WI38 (cell line): ENCODE results near the gene GPN2.

ENCODE experiments used
- H3K4me3 ChIP-seq: 2 replicates; pipeline ENCODE4 v1.5.1; 2011; ENCODE audit warnings: low read depth, mild to moderate bottlenecking, control low read depth, low read length
- TF ChIP-seq, protein P1 (sequence below): IDR thresholded peaks from 2 replicates; pipeline ENCODE4 v1.5.1; 2012; ENCODE audit warnings: low read depth, mild to moderate bottlenecking, control low read depth, low read length

Gene GPN2

DNA sequence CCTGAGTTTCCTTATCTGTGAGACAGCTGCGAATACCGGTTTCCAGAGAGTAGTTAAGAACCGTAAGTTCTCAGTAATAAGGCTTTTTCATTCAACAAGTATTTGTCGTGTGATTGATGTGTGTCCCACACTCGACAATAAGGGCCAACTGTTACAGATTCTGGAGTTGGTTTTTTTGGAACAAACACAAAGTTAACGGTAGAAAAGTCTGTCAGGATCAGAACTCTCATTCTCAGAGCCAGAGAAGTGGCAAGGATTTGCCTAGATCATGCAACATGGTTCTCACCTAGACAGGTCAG is 32.3 kb upstream of the GPN2 start:
- TF ChIP-seq, protein P1, sequence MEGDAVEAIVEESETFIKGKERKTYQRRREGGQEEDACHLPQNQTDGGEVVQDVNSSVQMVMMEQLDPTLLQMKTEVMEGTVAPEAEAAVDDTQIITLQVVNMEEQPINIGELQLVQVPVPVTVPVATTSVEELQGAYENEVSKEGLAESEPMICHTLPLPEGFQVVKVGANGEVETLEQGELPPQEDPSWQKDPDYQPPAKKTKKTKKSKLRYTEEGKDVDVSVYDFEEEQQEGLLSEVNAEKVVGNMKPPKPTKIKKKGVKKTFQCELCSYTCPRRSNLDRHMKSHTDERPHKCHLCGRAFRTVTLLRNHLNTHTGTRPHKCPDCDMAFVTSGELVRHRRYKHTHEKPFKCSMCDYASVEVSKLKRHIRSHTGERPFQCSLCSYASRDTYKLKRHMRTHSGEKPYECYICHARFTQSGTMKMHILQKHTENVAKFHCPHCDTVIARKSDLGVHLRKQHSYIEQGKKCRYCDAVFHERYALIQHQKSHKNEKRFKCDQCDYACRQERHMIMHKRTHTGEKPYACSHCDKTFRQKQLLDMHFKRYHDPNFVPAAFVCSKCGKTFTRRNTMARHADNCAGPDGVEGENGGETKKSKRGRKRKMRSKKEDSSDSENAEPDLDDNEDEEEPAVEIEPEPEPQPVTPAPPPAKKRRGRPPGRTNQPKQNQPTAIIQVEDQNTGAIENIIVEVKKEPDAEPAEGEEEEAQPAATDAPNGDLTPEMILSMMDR = no peak
- peak overlapping the region; percentile 76 for H3K4me3 ChIP-seq

DNA sequence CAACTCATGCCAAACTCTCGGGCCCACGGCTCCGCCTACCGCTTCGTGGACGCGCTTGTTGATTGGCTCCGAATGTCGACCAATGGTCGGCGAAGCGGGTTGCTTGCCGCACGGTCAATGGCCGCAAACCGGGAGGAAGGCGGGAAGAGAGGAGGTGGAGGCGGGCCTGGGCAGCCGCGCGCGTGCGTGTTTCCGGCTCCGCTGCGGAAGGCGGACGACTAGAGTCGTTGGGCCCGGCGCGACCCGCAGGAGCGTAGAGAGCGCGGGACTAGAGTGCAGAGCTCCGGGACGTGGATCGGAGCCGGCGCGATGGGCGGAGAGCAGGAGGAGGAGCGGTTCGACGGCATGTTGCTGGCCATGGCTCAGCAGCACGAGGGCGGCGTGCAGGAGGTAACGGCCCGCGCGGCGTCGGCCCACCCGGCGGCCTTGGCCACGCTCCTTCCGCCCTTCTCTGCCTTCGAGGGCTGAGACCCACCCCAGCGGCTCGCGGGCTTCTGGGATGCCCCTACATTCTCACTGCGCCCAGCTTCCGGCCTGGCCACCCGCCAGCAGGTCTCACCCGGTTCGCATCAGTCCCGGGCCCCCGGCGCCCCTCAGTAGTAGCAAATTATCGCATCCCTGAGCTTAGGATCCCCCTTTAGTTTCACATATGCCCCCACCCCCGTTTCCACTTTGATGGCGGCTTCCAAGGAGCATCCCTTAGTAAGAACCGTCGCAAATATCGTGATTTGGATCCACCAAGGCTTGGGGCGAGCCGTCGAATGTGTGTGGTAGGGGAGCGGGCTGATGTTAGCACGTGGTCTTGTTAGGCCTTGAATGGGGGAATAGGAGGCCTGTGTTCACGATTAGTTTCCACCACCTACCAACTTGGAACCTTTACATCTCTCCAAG is 31.7 kb upstream of the GPN2 start, which contains the start of gene NUDC:
NUDC (plus strand) TSS at position 204 of the 891 bp plus-strand sequence; CDS start at position 310, 106 bp downstream.
- H3K4me3 ChIP-seq = peak within 1 kb of the TSS; percentile 76
- TF ChIP-seq, protein P1 = no peak

DNA sequence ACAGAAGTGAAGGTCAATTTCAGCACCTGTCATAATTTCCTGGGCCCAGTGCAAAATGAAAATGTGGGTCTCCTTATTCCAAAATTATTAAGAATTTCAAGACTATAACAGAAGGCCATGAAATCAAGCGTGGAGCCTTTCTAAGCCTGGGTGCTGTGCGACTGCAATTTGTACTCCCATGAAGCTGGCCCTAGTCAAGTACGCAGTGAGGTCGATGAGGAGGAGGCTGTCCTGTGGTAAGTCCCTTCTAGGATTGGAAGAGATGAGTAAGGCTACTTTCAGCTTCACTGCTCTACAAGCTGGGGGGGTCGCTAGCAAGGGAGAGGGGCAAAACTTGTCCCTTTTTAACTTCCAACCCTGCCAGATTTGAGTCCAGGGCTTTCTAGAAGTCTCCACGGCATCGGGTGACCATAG is 31.1 kb upstream of the GPN2 start:
- TF ChIP-seq, protein P1 = no peak
- peak overlapping the region; percentile 76 for H3K4me3 ChIP-seq

DNA sequence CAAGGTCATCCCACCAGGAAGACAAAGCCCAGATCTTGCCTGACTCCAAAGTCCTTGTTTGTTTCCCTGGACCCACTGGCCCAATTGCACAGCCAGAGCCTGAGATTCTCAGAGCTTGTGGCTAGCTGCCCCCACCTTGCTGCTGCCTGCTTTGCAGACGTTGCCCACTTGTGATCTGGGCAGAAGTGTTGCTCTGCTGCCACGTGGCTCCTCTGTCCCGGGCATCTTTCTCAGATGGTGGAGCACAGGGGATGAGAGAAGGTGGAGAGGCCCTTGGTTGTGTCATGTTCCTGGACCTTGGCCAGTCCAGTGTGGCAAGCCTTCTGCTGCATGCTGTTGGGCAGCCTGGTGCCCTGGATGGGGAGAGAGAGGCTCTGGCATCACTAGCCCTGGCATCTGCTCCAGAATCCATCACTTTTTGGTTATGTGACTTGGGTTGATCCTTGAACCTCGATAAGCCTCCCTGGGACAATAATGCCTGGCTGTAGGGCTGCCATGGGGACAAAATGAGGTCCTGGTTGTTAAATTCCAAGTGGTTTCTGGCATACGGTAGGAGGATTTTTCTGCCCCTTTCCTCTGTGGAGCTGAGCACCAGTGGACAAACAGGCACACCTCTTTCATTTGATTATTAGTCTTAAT is 25.2 kb upstream of the GPN2 start:
- TF ChIP-seq, protein P1 = no peak
- no peak overlapping the region for H3K4me3 ChIP-seq

DNA sequence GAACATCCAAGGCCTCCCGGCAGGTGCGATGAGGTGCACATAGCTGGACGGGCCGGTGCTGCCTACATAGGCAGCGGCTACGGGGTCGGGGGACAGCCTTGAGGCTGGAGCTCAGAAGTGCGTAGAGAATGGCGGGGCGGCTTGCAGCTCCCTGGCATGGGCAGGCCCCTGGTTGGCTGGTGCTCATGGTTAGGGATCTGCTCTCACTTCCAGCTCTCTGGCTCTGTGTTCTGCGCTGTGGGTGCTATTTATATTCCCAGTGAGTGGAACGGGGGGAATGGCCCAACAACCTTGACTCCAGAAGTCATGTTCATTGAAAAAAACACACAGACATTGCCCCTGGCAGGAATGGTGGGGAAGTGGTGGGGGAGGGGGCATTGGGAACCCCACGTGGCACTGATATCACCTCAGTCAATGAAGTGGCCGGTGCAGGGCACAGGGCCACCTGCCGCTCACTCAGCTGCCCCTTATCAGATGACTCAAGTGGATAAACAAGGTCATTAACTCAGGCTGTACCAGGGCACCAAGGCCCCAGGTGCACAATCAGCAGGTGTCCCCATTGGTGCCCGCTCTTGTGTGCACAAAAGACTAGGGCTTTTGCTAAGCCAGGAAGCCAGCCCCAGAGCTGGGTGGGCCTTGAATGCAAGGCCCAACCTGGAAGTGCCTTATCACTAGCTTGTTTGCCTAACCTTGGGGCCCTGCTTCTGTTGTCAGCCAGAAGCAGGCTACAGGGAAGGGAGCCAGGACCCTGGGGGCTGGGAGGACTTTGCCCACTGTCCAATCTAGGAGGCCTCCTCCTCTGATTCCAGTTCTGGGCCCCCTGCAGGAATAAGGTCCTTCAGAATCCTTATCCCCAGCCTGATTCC is 23.9 kb upstream of the GPN2 start, which contains the start of gene NR0B2:
NR0B2 (minus strand) TSS at position 222 of the 866 bp plus-strand sequence; CDS start at position 187, 35 bp downstream.
- TF ChIP-seq, protein P1 = no peak
- H3K4me3 ChIP-seq = no peak within 1 kb of the TSS

DNA sequence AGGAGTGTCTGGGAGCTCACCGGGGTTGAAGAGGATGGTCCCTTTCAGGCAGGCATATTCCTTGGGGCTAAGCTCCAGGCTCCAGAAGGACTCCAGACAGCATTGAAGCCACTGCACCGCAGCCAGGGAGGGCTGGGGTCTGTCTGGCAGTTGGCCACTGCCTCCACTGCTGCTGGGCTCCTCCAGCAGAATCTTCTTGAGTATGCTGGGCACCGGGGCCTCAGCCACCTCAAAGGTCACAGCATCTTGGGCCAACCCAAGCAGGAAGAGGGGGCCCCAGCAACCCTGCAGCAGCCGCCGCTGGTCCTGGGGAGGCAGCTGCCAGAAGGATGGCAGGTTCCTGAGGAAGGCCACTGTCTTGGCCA is 23.3 kb upstream of the GPN2 start:
- TF ChIP-seq, protein P1 = no peak
- no peak overlapping the region for H3K4me3 ChIP-seq

DNA sequence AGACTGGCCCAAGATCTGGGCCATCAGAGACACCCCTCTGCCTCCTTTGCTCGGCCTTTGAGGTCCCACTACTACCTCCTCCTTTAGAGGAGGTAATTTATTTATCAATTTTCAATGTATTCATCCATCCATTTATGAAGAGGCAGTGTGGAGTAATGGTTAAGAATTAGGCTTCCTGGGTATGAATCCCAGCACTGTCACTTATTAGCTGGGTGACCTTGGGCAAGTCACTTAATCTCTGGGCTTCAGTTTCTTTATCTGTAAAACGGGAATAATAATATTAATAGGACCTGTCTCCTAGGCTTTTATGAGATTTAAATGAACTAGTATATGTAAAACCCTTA is 22.0 kb upstream of the GPN2 start:
- no peak overlapping the region for H3K4me3 ChIP-seq
- TF ChIP-seq, protein P1 = no peak
